Upper lobe of left lung (tissue), 4 donors: Measurements from ENCODE around the gene SHISA7.

ENCODE experiments used
- EP300 ChIP-seq, 4 donors: sonication (generic); formaldehyde crosslinking; IDR thresholded peaks; one replicate each; pipeline ENCODE4 v1.5.1; 2017; ENCODE audit warnings: antibody characterized with exemption in 4 of 4, control low read depth in 2 of 4
- POLR2A ChIP-seq, 4 donors: fragments of 450-650 bp; IDR thresholded peaks; one replicate each; pipeline ENCODE4 v1.5.1; 2016 to 2017; ENCODE audit warnings: antibody characterized with exemption in 4 of 4, mild to moderate bottlenecking in 2 of 4
- POLR2AphosphoS5 ChIP-seq, 2 donors: sonication (generic); formaldehyde crosslinking; IDR thresholded peaks; one replicate each; pipeline ENCODE4 v1.5.1; 2017; ENCODE audit warnings: antibody characterized with exemption in 2 of 2
- TF ChIP-seq, protein P1 (sequence below), 6 experiments: fragments of 450-650 bp in 4 of 6; fragments of 200-600 bp in 2 of 6; sonication (generic) in 2 of 6; IDR thresholded peaks; one replicate each; pipeline ENCODE4 v1.5.1; 2016 to 2019; ENCODE audit warnings: antibody characterized with exemption in 6 of 6

DNA sequence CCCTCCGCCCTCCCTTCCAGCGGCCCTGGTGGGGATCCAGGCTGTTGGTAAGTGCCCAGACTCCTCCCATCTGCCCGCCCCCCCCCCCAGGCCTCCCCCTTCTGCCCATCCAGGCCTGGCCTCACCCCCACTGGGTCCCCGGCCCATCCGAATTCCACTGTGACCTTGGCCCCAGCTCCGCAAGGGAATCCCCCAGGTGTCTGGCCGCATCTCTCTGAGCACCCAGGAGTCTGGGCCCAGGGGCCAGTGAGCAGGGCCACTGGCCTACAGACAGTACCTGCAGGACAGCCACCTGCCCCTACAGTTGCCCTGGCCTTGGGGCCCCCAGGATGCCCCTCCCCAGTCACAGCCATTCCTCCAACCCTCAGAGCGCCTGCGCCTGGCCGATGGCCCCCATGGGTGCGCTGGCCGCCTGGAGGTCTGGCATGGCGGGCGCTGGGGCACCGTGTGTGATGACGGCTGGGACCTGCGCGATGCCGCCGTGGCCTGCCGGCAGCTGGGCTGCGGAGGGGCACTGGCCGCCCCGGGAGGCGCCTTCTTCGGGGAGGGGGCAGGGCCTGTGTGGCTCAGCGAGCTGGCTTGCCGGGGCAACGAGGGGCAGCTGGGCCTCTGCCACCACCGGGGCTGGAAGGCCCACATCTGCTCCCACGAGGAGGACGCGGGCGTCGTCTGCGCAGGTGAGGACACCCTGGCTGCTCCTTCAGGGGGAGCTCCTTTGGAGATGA, 46.0 kb upstream of the SHISA7 start:
- TF ChIP-seq POLR2A (IDR thresholded peaks at IDR 0.05), result no peak
- TF ChIP-seq, protein P1, sequence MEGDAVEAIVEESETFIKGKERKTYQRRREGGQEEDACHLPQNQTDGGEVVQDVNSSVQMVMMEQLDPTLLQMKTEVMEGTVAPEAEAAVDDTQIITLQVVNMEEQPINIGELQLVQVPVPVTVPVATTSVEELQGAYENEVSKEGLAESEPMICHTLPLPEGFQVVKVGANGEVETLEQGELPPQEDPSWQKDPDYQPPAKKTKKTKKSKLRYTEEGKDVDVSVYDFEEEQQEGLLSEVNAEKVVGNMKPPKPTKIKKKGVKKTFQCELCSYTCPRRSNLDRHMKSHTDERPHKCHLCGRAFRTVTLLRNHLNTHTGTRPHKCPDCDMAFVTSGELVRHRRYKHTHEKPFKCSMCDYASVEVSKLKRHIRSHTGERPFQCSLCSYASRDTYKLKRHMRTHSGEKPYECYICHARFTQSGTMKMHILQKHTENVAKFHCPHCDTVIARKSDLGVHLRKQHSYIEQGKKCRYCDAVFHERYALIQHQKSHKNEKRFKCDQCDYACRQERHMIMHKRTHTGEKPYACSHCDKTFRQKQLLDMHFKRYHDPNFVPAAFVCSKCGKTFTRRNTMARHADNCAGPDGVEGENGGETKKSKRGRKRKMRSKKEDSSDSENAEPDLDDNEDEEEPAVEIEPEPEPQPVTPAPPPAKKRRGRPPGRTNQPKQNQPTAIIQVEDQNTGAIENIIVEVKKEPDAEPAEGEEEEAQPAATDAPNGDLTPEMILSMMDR (IDR thresholded peaks at IDR 0.05), result no peak
- TF ChIP-seq EP300 (IDR thresholded peaks at IDR 0.05), result no peak
- TF ChIP-seq POLR2AphosphoS5 (IDR thresholded peaks at IDR 0.05), result no peak
